ENCODE data around the gene RANGAP1.

Gene RANGAP1

GRCh38 chr22:41241133-41241676 is 44.8 kb downstream of the RANGAP1 start:
- no peak for TF ChIP-seq POLR2A (IDR thresholded peaks at IDR 0.05; ENCODE audit: low read depth, low read length)
- FAIRE-seq = no peak
- DNase-seq (ENCODE audit: insufficient read length, low spot score) = no peak

GRCh38 chr22:41240377-41241132 is 45.4 kb downstream of the RANGAP1 start, which contains the start of gene CHADL:
CHADL (minus strand) TSS chr22:41240931; CDS start chr22:41240881, 50 bp downstream.
- FAIRE-seq (no peak), DNase-seq (ENCODE audit: insufficient read length, low spot score) (no peak)
- no peak for TF ChIP-seq POLR2A (IDR thresholded peaks at IDR 0.05; ENCODE audit: low read depth, low read length)

GRCh38 chr22:41239443-41240128 is 46.4 kb downstream of the RANGAP1 start:
- TF ChIP-seq POLR2A (IDR thresholded peaks at IDR 0.05; ENCODE audit: low read depth, low read length) = no peak
- no peak for FAIRE-seq
- no peak for DNase-seq (ENCODE audit: insufficient read length, low spot score)

GRCh38 chr22:41238570-41239442 is 47.2 kb downstream of the RANGAP1 start:
- no peak for TF ChIP-seq POLR2A (IDR thresholded peaks at IDR 0.05; ENCODE audit: low read depth, low read length)
- no peak for DNase-seq (ENCODE audit: insufficient read length, low spot score)
- no peak for FAIRE-seq

DNA sequence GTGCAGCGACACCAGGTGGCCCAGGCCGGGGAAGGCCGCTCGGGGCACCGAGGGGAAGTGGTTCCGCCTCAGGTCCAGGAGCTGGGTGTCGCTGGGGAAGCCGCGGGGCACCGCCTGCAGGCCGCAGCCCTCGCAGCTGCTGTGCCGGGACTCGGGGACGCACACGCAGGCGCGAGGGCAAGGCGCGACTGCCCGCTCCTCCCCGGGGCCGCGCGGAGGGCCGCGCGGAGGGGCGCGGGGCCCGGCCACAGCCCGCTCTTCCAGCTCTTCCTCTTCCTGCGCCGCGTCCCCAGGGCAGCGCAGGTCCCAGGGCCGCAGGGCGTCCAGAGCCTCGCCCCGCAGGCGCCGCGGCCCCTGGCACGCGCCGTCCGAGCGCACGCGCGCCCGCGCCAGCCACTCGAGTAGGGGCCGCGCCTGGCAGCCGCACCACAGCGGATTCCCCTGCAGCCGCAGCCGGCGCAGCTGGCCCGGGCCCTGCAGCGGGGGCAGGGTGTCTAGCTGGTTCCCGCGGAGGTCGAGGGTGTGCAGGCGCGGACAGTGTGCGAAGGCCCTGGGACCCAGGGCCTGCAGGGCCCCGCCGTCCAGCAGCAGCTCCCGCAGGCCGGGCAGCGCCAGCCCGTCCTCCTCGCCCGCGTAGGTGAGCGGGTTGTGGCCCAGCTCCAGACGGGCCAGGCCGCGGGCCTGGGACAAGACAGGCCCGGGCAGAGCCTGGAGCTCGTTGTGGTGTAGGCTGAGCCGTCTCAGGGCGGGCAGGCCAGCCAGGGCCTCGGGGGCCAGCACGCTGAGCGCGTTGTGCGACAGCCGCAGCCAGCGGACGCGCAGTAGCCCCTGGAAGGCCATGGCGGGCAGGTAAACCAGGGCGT is 48.0 kb downstream of the RANGAP1 start:
- no peak for DNase-seq (ENCODE audit: insufficient read length, low spot score)
- FAIRE-seq = no peak
- TF ChIP-seq POLR2A (IDR thresholded peaks at IDR 0.05; ENCODE audit: low read depth, low read length) = no peak

DNA sequence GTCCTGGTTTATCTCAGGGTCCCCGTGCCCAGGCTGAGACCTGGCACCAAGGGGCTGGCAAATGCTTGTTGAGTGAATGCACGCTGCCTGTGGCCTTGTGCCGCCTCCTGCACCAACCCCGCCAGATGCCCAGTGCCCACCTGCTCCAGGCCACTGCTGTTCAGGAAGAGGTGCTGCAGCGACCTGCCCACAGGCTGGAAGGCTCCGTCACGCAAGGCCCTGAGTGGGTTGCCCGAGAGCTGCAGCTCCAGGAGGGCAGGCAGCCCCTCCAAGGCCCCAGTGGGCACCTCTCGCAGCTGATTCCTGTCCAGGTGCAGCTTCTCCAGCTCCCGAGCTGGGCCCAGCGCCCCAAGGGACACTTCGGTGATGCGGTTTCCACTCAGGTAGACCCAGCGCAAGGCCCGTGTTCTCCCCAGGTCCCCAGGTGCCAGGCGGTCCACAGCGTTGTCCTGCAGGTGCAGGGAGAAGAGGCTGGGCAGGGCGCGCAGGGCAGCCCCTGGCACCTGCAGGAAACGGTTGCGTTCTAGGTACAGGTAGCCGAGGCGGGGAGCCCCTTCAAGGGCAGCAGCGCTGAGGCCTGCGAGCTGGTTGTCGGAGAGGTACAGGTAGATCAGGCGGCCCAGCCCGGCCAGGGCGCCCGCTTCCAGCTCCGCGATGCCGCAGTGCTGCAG is 48.8 kb downstream of the RANGAP1 start:
- FAIRE-seq = no peak
- no peak for TF ChIP-seq POLR2A (IDR thresholded peaks at IDR 0.05; ENCODE audit: low read depth, low read length)
- no peak for DNase-seq (ENCODE audit: insufficient read length, low spot score)

- DNase-seq (ENCODE audit: insufficient read length, low spot score) (no peak), FAIRE-seq (no peak)
- TF ChIP-seq POLR2A (IDR thresholded peaks at IDR 0.05; ENCODE audit: low read depth, low read length) = no peak
Observed at GRCh38 chr22:41234815-41235695, 50.9 kb downstream of the RANGAP1 start.

- no peak for DNase-seq (ENCODE audit: insufficient read length, low spot score)
- TF ChIP-seq POLR2A (IDR thresholded peaks at IDR 0.05; ENCODE audit: low read depth, low read length) = no peak
- FAIRE-seq = no peak
Observed at GRCh38 chr22:41231369-41231768, 54.6 kb downstream of the RANGAP1 start.

- DNase-seq (ENCODE audit: insufficient read length, low spot score) (no peak), FAIRE-seq (no peak)
- TF ChIP-seq POLR2A (IDR thresholded peaks at IDR 0.05; ENCODE audit: low read depth, low read length) = no peak
Observed at GRCh38 chr22:41230401-41230785, 55.6 kb downstream of the RANGAP1 start.

GRCh38 chr22:41229730-41230400 is 56.1 kb downstream of the RANGAP1 start:
- TF ChIP-seq POLR2A (IDR thresholded peaks at IDR 0.05; ENCODE audit: low read depth, low read length) = no peak
- no peak for DNase-seq (ENCODE audit: insufficient read length, low spot score)
- FAIRE-seq = no peak

DNA sequence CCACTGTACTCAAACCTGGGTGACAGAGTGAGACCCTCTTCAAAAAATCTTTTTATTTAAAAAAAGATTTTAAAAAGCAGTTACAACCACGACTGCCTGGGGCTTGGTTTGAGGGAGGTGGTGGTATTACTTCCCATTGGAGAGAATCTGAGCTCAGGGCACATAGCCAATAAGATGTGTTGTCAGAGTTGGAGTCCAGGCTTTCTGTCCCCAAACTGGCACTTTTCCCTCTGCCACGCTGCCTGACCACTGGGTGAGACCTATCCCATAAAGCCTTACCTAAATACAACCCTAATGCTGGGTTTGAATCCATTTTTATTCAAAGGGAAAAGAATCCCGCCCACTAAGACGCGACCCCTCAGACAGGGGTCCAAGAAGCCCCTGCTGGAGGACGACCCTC is 56.8 kb downstream of the RANGAP1 start:
- DNase-seq (ENCODE audit: insufficient read length, low spot score) (no peak), FAIRE-seq (no peak)
- TF ChIP-seq POLR2A (IDR thresholded peaks at IDR 0.05; ENCODE audit: low read depth, low read length) = no peak

All from H54 (cell line).